Fibroblast of skin of left quadriceps (primary cell): ENCODE measurements around the gene C16orf74.

Experiments used
- DNase-seq, 2 experiments: peaks; one replicate each; pipeline ENCODE4 v3.0.0-alpha.2; 2013; ENCODE audit warnings: low read depth in 2 of 2

C16orf74 gene

GRCh38 chr16:85657996-85658395 is 92.9 kb downstream of the C16orf74 start:
- DNase-seq = no peak
